Activated naive CD4-positive, alpha-beta T cell (primary cell): ENCODE data around the gene DYNC2I2.
"Not testable (repeated sequence)": the region's sequence is repeated elsewhere in the genome, so short reads cannot be mapped to it uniquely, and the experiment has no call there.

ENCODE experiments used
- DNase-seq, 4 experiments: peaks; one replicate each; lab custom pipeline; 2025; lab: John Stamatoyannopoulos, UW

DYNC2I2 gene

DNA sequence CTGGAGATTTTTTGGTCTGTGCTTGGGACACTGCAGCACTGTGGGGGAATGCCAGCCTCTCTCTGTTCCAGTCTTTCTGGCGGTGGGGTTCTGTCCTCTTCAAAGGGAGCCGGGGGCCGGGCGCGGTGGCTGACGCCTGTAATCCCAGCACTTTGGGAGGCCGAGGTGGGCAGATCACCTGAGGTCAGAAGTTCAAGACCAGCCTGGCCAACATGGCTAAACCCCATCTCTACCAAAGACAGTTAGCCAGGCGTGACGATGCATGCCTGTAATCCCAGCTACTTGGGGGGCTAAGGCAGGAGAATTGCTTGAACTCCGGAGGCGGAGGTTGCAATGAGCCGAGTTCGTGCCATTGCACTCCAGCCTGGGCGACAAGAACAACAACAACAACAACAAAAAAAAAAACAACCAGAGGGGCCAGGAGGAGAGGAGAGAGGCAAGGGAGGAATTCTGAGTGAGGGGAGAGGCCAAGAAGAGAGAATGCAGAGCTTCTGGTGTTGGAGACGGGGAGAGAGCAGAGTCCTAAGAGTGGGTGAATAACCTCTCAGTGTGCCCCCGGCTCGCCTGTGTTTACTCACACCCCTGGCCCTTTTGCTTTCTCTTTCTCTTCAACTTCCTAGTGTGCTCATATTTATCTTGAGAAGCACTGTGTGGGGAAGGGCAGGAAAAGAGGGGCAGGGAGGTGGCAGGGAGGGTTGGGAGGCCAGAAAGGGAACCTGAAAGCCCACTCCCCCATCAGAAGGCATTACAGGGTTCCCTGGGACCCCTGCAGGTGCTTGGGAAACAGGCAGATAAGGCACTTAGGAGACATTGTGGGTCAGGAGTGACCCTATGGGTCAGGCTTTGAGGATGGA, 29.2 kb upstream of the DYNC2I2 start:
- peak in 1 of 4 experiments; percentile 15 for DNase-seq

DNA sequence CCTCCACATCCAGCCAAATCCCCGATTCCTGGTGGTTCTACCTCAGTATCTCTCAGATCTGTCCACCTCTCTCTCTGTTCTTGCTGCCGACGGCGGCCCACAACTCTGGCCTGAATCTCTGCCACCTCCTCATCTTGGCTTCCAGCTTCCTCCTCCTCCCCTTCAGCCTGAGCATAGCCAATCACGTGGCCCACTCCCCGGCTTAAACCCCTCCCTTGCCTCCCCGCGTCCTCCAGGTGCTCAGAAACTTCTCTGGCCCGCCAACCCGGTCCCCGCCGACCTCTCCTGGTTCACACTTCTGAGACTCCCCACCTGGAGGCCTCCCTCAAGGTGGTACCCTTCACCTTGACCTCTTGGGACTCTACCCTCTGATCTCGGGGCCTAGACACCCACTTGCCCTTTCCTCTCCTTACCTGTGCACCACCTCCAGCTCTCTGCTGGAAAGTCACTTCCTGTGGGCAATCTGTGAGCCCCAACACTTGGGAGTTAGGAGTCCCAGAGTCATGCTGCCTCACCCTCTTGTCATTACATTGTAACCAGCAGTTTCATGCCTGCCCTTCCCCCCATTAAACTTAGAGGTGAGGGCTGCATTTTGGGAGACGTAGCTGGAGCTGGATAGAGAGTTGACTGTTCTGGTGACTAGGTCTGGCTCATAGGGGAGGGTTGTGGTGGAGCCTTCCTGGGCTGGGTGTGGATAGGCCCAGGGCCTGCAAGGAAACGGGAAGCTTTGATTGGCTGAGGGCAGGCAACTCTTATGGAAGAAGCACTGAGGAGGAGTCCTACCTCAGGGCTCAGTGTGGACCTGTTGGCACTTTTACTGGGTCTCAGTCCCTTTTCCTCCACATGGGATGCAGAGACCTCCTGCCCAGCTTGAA, 27.9 kb upstream of the DYNC2I2 start:
- DNase-seq = peak; percentile 37 to 64 (median 44)

GRCh38 chr9:128684065-128684324, 27.3 kb upstream of the DYNC2I2 start:
- no peak for DNase-seq

DNA sequence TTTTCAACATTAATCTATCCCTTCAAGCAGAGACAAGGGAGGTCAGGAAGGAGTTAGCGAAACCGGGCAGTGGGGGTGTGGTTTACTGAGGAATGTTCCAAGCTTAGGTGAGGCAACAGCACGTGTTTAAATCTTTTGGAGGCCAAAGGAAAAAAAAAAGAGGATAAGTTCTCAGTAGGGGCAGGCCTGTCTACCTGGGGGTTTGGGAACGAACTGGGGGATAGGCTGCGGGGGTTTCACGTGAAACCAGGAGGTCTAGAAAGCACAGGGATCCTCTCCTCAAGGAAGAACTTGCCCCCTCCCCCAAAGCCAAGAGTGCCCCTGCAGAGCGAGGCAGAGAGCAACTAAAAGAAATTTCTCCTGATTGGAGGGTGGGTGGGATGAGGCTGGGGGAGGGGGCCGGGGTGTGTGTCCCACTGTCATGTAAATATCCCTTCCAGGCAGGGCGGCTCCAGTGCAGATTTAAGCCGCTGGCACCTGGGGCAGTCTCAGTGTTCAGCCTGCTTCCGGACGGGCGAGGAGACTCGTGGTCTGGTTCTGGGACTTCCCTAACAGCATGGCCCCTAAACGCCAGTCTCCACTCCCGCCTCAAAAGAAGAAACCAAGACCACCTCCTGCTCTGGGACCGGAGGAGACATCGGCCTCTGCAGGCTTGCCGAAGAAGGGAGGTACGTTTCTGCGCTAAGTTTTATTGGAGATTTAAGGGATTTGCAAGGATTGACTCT, 26.9 kb upstream of the DYNC2I2 start:
- DNase-seq = no peak

- DNase-seq = no peak
These were observed 21.1 kb upstream of the DYNC2I2 start for GRCh38 chr9:128677794-128678193.

- no peak for DNase-seq
These were observed 18.7 kb upstream of the DYNC2I2 start for GRCh38 chr9:128675382-128675781.

GRCh38 chr9:128669786-128670185, 13.1 kb upstream of the DYNC2I2 start:
- no peak for DNase-seq

- DNase-seq = not testable (repeated sequence)
These were observed 9.9 kb upstream of the DYNC2I2 start for GRCh38 chr9:128666481-128666941.

DNA sequence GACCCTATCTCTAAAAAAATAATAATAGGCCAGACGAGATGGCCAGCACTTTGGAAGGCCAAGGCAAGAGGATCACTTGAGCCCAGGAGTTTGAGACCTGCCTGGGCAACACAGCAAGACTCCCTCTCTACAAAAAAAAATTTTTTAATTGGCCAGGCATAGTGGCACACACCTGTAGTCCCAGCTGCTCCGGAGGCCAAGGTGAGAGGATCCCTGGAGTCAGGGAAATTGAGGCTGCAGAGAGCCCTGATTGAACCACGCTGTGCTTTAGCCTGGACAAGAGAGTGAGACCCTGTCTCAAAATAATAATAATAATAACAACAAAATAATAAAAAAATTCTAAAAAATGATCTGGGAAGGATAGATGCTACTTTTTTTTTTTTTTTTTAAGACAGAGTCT, 1.1 kb upstream of the DYNC2I2 start:
- DNase-seq = no peak

DNA sequence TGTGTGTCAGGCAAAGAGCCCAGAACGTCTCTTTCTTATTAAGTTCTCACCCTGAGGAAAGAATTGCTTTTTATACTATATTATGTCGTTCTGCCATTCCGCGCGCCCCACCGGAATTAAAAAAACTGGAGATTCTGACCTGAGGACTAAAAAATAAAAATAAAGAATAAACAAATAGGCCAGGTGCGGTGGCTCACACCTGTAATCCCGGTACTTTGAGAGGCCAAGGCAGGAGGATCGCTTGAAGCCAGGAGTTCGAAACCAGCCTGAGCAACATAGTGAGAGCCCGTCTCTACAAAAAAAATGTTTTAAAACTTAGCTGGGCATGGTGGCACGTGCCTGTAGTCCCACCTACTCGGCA, 677 bp upstream of the DYNC2I2 start:
- no peak for DNase-seq

- no peak for DNase-seq
These were observed 2.2 kb downstream of the DYNC2I2 start for GRCh38 chr9:128654481-128654880.

DNA sequence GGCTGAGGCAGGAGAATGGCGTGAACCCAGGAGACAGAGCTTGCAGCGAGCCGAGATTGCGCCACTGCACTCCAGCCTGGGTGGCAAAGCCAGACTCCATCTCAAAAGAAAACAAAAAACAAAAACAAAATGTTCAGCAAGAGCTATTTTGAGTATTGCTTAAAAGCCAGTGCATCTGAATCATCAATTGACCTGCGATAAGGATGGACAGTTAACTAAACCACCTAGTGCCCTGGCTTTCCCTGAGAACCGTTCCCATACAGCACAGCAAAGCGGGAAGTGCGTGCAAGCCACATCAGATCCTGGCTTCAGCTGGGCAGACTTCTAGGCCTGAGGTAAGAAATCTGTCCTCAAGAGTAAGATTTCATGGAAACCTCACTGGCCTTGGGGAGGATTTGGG, 2.7 kb downstream of the DYNC2I2 start:
- DNase-seq = no peak

DNA sequence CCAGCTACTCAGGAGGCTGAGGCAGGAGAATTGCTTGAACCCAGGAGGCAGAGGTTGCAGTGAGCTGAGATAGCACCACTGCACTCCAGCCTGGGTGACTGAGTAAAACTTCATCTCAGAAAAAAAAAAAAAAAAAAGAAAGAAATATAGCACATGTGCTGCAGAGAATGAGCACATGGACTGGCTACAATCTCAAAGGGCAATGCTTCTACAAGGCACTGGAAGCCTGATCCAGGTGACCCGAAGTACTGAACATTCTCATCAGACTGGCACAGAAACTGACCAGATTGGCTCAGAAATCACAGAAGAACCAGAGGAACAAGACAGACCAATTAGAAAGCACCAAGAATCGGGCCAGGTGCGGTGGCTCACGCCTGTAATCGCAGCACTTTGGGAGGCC, 4.8 kb downstream of the DYNC2I2 start:
- DNase-seq = no peak

DNA sequence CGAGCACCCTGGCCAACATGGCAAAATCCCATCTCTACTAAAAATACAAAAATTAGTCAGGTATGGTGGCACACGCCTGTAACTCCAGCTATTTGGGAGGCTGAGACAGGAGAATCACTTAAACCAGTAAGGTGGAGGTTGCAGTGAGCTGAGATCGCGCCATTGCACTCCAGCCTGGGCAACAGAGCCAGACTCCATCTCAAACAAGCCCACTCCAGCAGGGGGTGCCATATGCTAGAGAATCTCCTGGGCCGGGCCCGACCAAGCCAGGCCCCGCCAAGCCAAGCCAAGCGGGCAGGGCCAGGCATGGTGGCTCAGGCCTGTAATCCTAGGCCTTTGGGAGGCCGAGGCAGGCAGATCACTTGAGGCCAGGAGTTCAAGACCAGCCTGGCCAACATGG, 8.4 kb downstream of the DYNC2I2 start:
- peak; percentile 13 to 68 (median 44) for DNase-seq

DNA sequence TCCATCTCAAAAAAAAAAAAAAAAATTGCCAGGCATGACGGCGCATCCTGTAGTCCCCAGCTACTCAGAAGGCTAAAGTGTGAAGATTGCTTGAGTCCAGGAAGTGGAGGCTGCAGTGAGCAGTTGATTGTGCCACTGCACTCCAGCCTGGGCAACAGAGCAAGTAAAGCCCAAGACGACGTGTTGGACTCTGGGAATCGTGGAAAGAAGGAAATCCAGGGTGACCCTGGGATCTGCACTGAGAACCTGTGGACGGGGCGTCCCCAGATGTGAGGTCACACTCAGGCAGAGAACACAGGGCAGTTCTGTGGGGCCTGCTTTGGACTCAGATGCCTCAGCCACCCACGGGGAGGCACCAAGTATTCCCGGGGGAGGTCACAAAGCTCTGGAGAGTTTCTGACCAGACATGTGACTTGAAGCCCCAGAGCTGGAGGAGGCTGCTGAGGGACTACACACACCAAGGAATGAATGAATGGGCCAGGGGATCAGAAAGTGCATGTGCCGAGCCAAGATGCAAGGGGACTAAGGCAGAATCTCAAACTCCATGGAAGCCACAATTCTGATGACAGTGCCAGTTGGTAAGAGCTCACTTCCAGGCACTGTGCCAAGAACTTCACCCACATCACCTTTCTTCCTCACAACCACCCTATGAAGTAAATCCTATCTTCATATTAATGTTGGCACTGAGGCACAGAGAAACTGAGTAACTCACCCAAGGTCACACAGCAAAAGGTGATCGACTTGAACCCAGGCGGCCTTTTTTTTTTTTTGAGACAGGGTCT, 12.9 kb downstream of the DYNC2I2 start:
- DNase-seq = no peak

DNA sequence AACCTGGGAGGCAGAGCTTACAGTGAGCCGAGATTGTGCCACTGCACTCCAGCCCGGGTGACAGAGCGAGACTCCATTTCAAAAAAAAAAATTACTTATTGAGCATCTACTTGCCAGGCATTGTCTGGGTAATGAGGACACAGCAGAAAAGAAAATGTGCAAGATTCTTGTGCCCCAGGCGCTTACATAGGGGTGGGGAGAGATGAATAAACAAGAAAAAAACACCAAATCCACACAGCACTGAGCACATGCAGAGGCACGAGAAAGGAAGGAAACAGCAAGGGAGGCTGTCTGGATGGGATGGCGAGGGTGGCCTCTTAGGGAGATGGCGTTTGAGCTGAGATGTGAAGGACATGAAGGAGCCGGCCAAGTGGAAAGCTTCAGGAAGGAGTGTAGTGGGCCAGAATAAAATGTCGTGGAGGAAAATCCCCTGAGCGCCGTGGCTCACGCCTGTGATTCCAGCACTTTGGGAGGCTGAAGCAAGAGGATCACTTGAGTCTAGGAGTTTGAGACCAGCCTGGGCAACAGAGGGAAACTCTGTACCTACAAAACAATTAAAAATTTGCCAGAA, 13.9 kb downstream of the DYNC2I2 start:
- DNase-seq = no peak

- DNase-seq = no peak
These were observed 16.0 kb downstream of the DYNC2I2 start for GRCh38 chr9:128640603-128641002.

DNA sequence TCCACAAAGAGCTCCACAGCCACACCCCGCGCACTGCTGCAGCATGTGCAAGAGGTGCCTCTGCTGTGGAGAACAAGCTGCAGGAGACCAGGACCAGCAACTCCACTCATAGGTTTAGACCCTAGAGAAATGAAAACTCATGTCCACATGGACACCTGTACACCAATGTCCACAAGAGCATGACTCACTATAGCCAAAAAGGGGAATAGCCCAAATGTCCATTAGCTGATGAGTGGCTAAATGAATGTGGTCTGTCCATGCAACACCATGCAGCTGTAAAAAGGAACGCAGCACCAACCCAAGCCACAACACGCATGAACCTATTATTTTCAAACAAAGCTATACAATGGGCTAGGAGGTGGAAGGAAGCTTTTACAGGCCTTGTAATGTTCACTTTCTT, 18.1 kb downstream of the DYNC2I2 start:
- DNase-seq = no peak

- DNase-seq = no peak
These were observed 19.0 kb downstream of the DYNC2I2 start for GRCh38 chr9:128637656-128638055.

DNA sequence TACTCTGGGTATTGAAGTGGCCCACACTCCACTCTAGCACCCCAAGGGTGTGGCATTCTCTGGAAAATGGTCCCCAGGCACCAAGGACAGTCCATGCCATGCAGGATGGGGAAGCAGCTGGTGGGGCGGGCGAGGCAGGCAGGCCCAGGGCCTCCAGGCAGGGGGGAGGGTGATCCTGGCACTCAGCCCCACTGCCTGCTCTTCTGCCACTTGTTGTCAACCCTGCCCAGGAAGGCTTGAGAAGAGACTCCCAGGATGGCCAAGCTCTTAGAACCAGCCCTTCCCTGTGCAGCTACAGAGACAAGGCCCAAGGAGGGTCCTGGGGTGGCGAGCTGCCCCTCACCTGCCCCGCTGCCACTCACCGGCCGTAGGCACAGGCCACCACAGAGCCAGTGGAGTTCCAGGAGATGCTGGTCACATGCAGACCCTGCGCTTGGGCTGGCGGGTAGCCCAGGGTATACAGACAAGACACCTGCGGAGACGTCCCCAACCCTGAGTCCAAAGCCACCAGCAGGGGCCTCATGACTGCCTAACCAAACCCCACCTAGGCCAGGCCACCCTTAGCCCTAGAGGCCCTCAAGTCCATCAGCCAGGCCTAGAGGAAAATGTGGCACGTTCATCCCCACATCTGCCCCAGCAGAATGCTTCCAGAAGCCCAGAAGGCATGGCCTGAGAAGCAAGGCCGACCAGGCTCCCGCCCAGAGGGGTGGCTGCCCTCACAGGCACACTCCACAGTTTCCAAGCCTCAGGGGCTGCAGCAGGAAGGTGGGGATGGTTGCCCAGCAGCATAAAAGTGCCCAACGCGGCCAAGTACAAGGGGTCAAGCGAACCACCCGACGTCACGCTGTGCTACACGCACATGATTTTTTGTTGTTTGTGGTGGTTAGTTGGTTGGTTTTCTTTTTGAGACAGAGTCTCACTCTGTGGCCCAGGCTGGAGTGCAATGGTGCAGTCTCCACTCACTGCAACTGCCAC, 19.8 kb downstream of the DYNC2I2 start:
- DNase-seq = no peak
